ENCODE measurements around the gene TSSK6. TPM values are rescaled to one million over a fixed set of nuclear protein-coding genes. Genes with fewer than 3 reads are reported as not detected.
A peak's percentile ranks its signal among the peaks of the same experiment; 100 is the strongest.
"Not testable (repeated sequence)": the region's sequence is repeated elsewhere in the genome, so short reads cannot be mapped to it uniquely, and the experiment has no call there.

The TSSK6 gene
- total RNA-seq, 2 donors from 2014 or later: 2.1 to 2.6 TPM

GRCh38 chr19:19475849-19476828, 39.2 kb downstream of the TSSK6 start:
- intact Hi-C loops (cut with DNase I): loop anchor here (5.0 kb wide), 1 partner anchor 49 kb away; no protein-coding TSS in a partner anchor
- no peaks in the 10 kb centered on the region for H3K36me3 ChIP-seq (replicated peaks in 1 of 2; ENCODE audit: insufficient read depth in 1 of 2, low read depth in 2 of 2)
- H3K4me1 ChIP-seq: peaks cover 11% of the 10 kb centered on the region
- TF ChIP-seq POLR2A (IDR thresholded peaks at IDR 0.05) (no peak), CTCF (IDR thresholded peaks at IDR 0.05) (peak in 5 of 7 experiments; percentile 15 to 29 (median 20))
- 74 to 83% methylated on average over 16 to 19 of the region's 19 CpGs for WGBS, 2 donors
- DNase-seq: peak in 1 of 4 donors; percentile 21
- no peaks in the 10 kb centered on the region for H3K9me3 ChIP-seq
- H3K27ac ChIP-seq: no peak overlapping the region
- H3K27me3 ChIP-seq: no peaks in the 10 kb centered on the region
- no peak for ATAC-seq
- H3K4me3 ChIP-seq: no peak overlapping the region

- Histone ChIP-seq H3K27ac (no peak overlapping the region), H3K36me3 (replicated peaks in 1 of 2; ENCODE audit: insufficient read depth in 1 of 2, low read depth in 2 of 2) (no peaks in the 10 kb centered on the region), H3K4me1 (peaks cover 11% of the 10 kb centered on the region), H3K4me3 (no peak overlapping the region), H3K27me3 (no peaks in the 10 kb centered on the region), H3K9me3 (no peaks in the 10 kb centered on the region)
- 55 to 65% methylated on average over 15 to 21 of the region's 21 CpGs for WGBS, 2 donors
- TF ChIP-seq CTCF (IDR thresholded peaks at IDR 0.05): no peak
- ATAC-seq (no peak), DNase-seq (no peak)
- intact Hi-C loops (cut with DNase I): loop anchor here (5.0 kb wide), 1 partner anchor 48 kb away; no protein-coding TSS in a partner anchor
Observed at GRCh38 chr19:19475015-19475765, 40.2 kb downstream of the TSSK6 start.

- H3K4me1 ChIP-seq; H3K36me3 ChIP-seq (replicated peaks in 1 of 2; ENCODE audit: insufficient read depth in 1 of 2, low read depth in 2 of 2); intact Hi-C loops (cut with DNase I); ATAC-seq; H3K27me3 ChIP-seq; H3K27ac ChIP-seq; H3K4me3 ChIP-seq; DNase-seq: not testable (repeated sequence)
- peaks cover 0 to 16% (median 0%) of the 10 kb centered on the region in 3 donors for H3K9me3 ChIP-seq
- WGBS, 2 donors: 88 to 91% methylated on average over 5 of the region's 5 CpGs
Observed at GRCh38 chr19:19472106-19472505, 43.2 kb downstream of the TSSK6 start.

GRCh38 chr19:19471682-19472081, 43.7 kb downstream of the TSSK6 start:
- no peak for DNase-seq
- H3K27me3 ChIP-seq: no peaks in the 10 kb centered on the region
- no peak for ATAC-seq
- TF ChIP-seq CTCF (IDR thresholded peaks at IDR 0.05) (no peak), POLR2A (IDR thresholded peaks at IDR 0.05) (no peak)
- H3K36me3 ChIP-seq (replicated peaks in 1 of 2; ENCODE audit: insufficient read depth in 1 of 2, low read depth in 2 of 2): no peaks in the 10 kb centered on the region
- no peak overlapping the region for H3K27ac ChIP-seq
- H3K4me3 ChIP-seq: no peak overlapping the region
- intact Hi-C loops (cut with DNase I): no loop called here
- peaks cover under 1% of the 10 kb centered on the region for H3K4me1 ChIP-seq
- 82 to 89% methylated on average over 6 of the region's 6 CpGs for WGBS, 2 donors
- peaks cover 0 to 16% (median 0%) of the 10 kb centered on the region in 3 donors for H3K9me3 ChIP-seq

- Histone ChIP-seq H3K4me1 (peaks cover 12% of the 10 kb centered on the region), H3K4me3 (no peak overlapping the region), H3K27me3 (no peaks in the 10 kb centered on the region), H3K36me3 (replicated peaks in 1 of 2; ENCODE audit: insufficient read depth in 1 of 2, low read depth in 2 of 2) (no peaks in the 10 kb centered on the region), H3K9me3 (peaks cover 0 to 16% (median 0%) of the 10 kb centered on the region in 3 donors), H3K27ac (no peak overlapping the region)
- no peak for ATAC-seq
- DNase-seq: no peak
- 85 to 91% methylated on average over 3 of the region's 3 CpGs for WGBS, 2 donors
- intact Hi-C loops (cut with DNase I): no loop called here
- TF ChIP-seq POLR2A (IDR thresholded peaks at IDR 0.05): no peak
- TF ChIP-seq CTCF (IDR thresholded peaks at IDR 0.05): no peak
Observed at GRCh38 chr19:19470579-19470978, 44.8 kb downstream of the TSSK6 start.

Measured in body of pancreas (tissue), 4 donors.